SU-DHL-6 (cell line): Measurements from ENCODE around the gene BBS2.

ENCODE experiments used
- H2AFZ ChIP-seq: fragments of 200-600 bp; sonication (generic); 2 replicates; pipeline ENCODE4 v1.6.1; 2014; ENCODE audit warnings: low read depth, mild to moderate bottlenecking, moderate library complexity, mixed read lengths, antibody characterized with exemption, low read length; ENCODE audit not compliant: severe bottlenecking
- H3F3A ChIP-seq: fragments of 200-600 bp; shearing (Covaris generic); 2 replicates; pipeline ENCODE4 v1.6.0; 2016; ENCODE audit warnings: antibody characterized with exemption, mild to moderate bottlenecking; ENCODE audit not compliant: insufficient read depth
- H3K27ac ChIP-seq: fragments of 200-600 bp; sonication (generic); 2 replicates; pipeline ENCODE4 v1.5.1; 2016; ENCODE audit warnings: low read depth, mild to moderate bottlenecking, low read length, moderate library complexity, mixed read lengths
- H3K27me3 ChIP-seq: fragments of 200-600 bp; sonication (generic), shearing (Covaris generic); 2 replicates; pipeline ENCODE4 v1.6.0; 2014; ENCODE audit warnings: mild to moderate bottlenecking, low read length
- H3K36me3 ChIP-seq: fragments of 200-600 bp; sonication (generic); 2 replicates; pipeline ENCODE4 v1.6.1; 2014; ENCODE audit warnings: mild to moderate bottlenecking, low read length, mixed read lengths
- H3K4me2 ChIP-seq: fragments of 300-600, 200-600 bp; shearing (Covaris generic), sonication (generic); 2 replicates; pipeline ENCODE4 v1.6.0; 2014; ENCODE audit warnings: low read length, low read depth, mild to moderate bottlenecking; ENCODE audit not compliant: poor library complexity, severe bottlenecking
- H3K4me3 ChIP-seq: fragments of 200-600 bp; sonication (generic); 2 replicates; pipeline ENCODE4 v1.5.1; 2014; ENCODE audit warnings: antibody characterized with exemption, low read length, mild to moderate bottlenecking, mixed read lengths; ENCODE audit not compliant: insufficient read depth, poor library complexity, severe bottlenecking
- H3K79me2 ChIP-seq: fragments of 200-600 bp; sonication (generic); 2 replicates; pipeline ENCODE4 v1.6.1; 2014; ENCODE audit warnings: mild to moderate bottlenecking, low read length, moderate library complexity; ENCODE audit not compliant: insufficient read depth
- H3K9ac ChIP-seq: fragments of 200-600 bp; sonication (generic); 2 replicates; pipeline ENCODE4 v1.7.0; 2014; ENCODE audit warnings: mild to moderate bottlenecking, low read length
- H3K9me2 ChIP-seq: fragments of 200-600 bp; sonication (generic); replicated peaks from 2 replicates; pipeline ENCODE4 v1.6.1; 2014; ENCODE audit warnings: low read length; ENCODE audit not compliant: insufficient read depth
- H3K9me3 ChIP-seq: fragments of 200-600 bp; sonication (generic); 2 replicates; pipeline ENCODE4 v1.6.1; 2014; ENCODE audit warnings: low read length, mixed read lengths; ENCODE audit not compliant: insufficient read depth
- H4K20me1 ChIP-seq: fragments of 200-600 bp; sonication (generic); 2 replicates; pipeline ENCODE4 v1.6.1; 2014; ENCODE audit warnings: low read depth, mild to moderate bottlenecking, antibody characterized with exemption, low read length, moderate library complexity, mixed read lengths
- EZH2phosphoT487 ChIP-seq: fragments of 200-600 bp; sonication (generic), shearing (Covaris generic); conservative IDR thresholded peaks from 2 replicates; pipeline ENCODE4 v1.6.1; 2018; ENCODE audit warnings: mild to moderate bottlenecking, antibody characterized with exemption, low read length, moderate library complexity, mixed read lengths
- TF ChIP-seq, protein P1 (sequence below): fragments of 200-600 bp; sonication (generic); IDR thresholded peaks from one replicate; pipeline ENCODE4 v1.5.1; 2017; ENCODE audit warnings: antibody characterized with exemption, mild to moderate bottlenecking, low read length, moderate library complexity; ENCODE audit not compliant: insufficient read depth, poor library complexity, severe bottlenecking

The BBS2 gene

GRCh38 chr16:56505181-56505580, 14.6 kb downstream of the BBS2 start:
- TF ChIP-seq, protein P1, sequence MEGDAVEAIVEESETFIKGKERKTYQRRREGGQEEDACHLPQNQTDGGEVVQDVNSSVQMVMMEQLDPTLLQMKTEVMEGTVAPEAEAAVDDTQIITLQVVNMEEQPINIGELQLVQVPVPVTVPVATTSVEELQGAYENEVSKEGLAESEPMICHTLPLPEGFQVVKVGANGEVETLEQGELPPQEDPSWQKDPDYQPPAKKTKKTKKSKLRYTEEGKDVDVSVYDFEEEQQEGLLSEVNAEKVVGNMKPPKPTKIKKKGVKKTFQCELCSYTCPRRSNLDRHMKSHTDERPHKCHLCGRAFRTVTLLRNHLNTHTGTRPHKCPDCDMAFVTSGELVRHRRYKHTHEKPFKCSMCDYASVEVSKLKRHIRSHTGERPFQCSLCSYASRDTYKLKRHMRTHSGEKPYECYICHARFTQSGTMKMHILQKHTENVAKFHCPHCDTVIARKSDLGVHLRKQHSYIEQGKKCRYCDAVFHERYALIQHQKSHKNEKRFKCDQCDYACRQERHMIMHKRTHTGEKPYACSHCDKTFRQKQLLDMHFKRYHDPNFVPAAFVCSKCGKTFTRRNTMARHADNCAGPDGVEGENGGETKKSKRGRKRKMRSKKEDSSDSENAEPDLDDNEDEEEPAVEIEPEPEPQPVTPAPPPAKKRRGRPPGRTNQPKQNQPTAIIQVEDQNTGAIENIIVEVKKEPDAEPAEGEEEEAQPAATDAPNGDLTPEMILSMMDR, result no peak
- TF ChIP-seq EZH2phosphoT487, result no peak
- H3K4me3 ChIP-seq, result no peak overlapping the region

DNA sequence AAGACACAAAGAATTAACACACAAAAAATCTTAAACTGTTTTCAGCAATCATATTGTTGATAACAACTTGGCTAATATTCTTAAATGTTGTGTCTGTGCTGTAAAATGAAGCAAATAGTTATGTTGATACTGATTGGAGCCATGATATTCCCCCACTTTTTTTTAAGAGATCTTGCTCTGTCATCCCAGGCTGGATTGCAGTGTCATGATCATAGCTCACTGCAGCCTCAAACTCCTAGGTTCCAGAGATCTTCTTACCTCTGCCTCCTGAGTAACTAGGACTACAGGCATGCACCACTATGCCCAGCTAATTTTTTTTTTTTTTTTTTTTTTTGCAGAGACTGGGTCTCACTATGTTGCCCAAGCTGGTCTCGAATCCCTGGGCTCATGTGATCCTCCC, 26.0 kb downstream of the BBS2 start:
- Histone ChIP-seq H3K9me2 (no peaks in the 10 kb centered on the region), H3K9ac (no peak overlapping the region), H3F3A (no peaks in the 10 kb centered on the region), H4K20me1 (no peaks in the 10 kb centered on the region), H3K9me3 (no peaks in the 10 kb centered on the region), H3K79me2 (no peaks in the 10 kb centered on the region), H3K4me2 (no peak overlapping the region), H2AFZ (no peak overlapping the region), H3K4me3 (no peak overlapping the region), H3K36me3 (no peaks in the 10 kb centered on the region; the same call in 1 of the 2 replicates), H3K27ac (no peak overlapping the region), H3K27me3 (no peaks in the 10 kb centered on the region)
- TF ChIP-seq EZH2phosphoT487, result no peak
- TF ChIP-seq, protein P1, result no peak

More at GRCh38 chr16:56505181-56505580, 14.6 kb downstream of the BBS2 start:
- no peak overlapping the region for H3K9ac ChIP-seq
- H2AFZ ChIP-seq, result no peak overlapping the region
- no peak overlapping the region for H3K27ac ChIP-seq
- no peaks in the 10 kb centered on the region for H3F3A ChIP-seq
- H3K79me2 ChIP-seq, result no peaks in the 10 kb centered on the region
- H3K4me2 ChIP-seq, result no peak overlapping the region
- no peaks in the 10 kb centered on the region for H3K9me2 ChIP-seq
- 0 out of 2 replicates have a peak, but pooled peaks cover 3% of the 10 kb centered on the region for H3K36me3 ChIP-seq
- H4K20me1 ChIP-seq, result no peaks in the 10 kb centered on the region
- no peaks in the 10 kb centered on the region for H3K27me3 ChIP-seq
- no peaks in the 10 kb centered on the region for H3K9me3 ChIP-seq

GRCh38 chr16:56493126-56493525, 26.7 kb downstream of the BBS2 start:
- Histone ChIP-seq H3F3A (no peaks in the 10 kb centered on the region), H3K4me3 (no peak overlapping the region), H3K79me2 (no peaks in the 10 kb centered on the region), H4K20me1 (no peaks in the 10 kb centered on the region), H3K9ac (no peak overlapping the region), H3K36me3 (no peaks in the 10 kb centered on the region; the same call in 1 of the 2 replicates), H3K4me2 (no peak overlapping the region), H3K27me3 (no peaks in the 10 kb centered on the region), H2AFZ (no peak overlapping the region), H3K27ac (no peak overlapping the region), H3K9me2 (no peaks in the 10 kb centered on the region), H3K9me3 (no peaks in the 10 kb centered on the region)
- TF ChIP-seq, protein P1, result no peak
- TF ChIP-seq EZH2phosphoT487, result no peak
